AG04449 (cell line): Measurements from ENCODE around the gene INKA2.

Experiments used
- CTCF ChIA-PET: fragments of 350-600 bp; formaldehyde crosslinking; extraction: SDS; loops from one replicate; lab custom pipeline; 2021; ENCODE audit warnings: antibody characterized with exemption; lab: Yijun Ruan, JAX
- POLR2A ChIA-PET: fragments of 400-600, 350-600 bp; formaldehyde crosslinking; extraction: SDS; loops from one replicate; lab custom pipeline; 2020; ENCODE audit warnings: antibody characterized with exemption, inconsistent platforms; lab: Yijun Ruan, JAX
- DNase-seq: peaks from one replicate; pipeline ENCODE4 v3.0.0-alpha.2; 2010; ENCODE audit warnings: low read depth, low spot score
- H3K4me3 ChIP-seq: 2 replicates; pipeline ENCODE4 v1.5.1; 2011; ENCODE audit warnings: low read depth, mild to moderate bottlenecking, control low read depth, low read length
- TF ChIP-seq, protein P1 (sequence below): IDR thresholded peaks from one replicate; pipeline ENCODE4 v1.5.1; 2011; ENCODE audit warnings: mild to moderate bottlenecking, moderate library complexity, low read length, control low read depth, inconsistent platforms; ENCODE audit not compliant: insufficient read depth; ENCODE audit errors: missing control alignments

Gene INKA2

DNA sequence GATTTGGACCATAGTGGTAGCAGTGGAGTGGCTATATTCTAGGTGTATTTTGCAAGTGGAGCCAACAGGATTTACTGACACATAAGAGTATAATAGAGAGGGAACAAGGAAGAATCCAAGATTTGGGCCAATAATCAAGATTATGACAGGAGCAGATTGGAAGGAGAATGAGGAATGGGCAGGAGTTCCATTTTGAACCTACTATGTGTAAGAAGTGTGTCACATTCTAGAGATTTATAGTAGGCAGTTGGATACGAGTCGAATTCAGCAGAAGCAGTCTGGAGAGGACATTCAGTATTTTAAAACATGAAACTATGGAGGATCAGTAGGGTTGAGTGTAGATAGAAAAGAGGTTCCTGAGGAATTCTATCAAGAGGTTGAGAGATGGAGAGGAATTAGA is 21.7 kb downstream of the INKA2 start:
- TF ChIP-seq, protein P1, sequence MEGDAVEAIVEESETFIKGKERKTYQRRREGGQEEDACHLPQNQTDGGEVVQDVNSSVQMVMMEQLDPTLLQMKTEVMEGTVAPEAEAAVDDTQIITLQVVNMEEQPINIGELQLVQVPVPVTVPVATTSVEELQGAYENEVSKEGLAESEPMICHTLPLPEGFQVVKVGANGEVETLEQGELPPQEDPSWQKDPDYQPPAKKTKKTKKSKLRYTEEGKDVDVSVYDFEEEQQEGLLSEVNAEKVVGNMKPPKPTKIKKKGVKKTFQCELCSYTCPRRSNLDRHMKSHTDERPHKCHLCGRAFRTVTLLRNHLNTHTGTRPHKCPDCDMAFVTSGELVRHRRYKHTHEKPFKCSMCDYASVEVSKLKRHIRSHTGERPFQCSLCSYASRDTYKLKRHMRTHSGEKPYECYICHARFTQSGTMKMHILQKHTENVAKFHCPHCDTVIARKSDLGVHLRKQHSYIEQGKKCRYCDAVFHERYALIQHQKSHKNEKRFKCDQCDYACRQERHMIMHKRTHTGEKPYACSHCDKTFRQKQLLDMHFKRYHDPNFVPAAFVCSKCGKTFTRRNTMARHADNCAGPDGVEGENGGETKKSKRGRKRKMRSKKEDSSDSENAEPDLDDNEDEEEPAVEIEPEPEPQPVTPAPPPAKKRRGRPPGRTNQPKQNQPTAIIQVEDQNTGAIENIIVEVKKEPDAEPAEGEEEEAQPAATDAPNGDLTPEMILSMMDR = no peak
- no peak overlapping the region for H3K4me3 ChIP-seq
- CTCF ChIA-PET = interaction anchor here (5.5 to 13.4 kb wide), 5 partner anchors 11 to 238 kb away, joined by 45 to 314 read pairs (median 99); partner anchors contain the start of gene DDX20
- POLR2A ChIA-PET = no interaction called here
- no peak for DNase-seq

DNA sequence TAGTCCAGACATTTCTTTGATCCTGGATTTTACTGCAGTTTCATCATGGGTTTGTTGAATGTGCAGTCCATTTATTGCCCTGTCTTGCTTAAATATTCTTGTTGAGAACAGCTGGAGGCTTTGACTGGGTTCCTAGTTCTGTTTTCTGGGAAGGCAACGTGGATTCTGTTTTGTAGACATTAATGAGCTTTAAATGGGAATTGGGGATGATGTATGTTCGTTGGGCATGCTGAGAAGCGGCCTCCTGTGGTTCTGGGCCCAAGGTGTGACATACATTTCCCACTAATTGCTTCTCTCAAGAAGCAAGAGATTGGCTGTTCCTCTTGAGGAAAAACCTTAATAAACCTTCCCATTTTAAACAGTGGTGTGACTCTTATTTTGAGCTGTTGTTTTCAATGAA is 22.9 kb downstream of the INKA2 start:
- TF ChIP-seq, protein P1 = no peak
- no peak overlapping the region for H3K4me3 ChIP-seq
- ChIA-PET POLR2A (no interaction called here), CTCF (interaction anchor here (0.7 to 13.4 kb wide), 15 partner anchors 9 to 650 kb away, joined by 3 to 314 read pairs (median 31); partner anchors contain the start of genes DDX20 and INKA2)
- DNase-seq = no peak

DNA sequence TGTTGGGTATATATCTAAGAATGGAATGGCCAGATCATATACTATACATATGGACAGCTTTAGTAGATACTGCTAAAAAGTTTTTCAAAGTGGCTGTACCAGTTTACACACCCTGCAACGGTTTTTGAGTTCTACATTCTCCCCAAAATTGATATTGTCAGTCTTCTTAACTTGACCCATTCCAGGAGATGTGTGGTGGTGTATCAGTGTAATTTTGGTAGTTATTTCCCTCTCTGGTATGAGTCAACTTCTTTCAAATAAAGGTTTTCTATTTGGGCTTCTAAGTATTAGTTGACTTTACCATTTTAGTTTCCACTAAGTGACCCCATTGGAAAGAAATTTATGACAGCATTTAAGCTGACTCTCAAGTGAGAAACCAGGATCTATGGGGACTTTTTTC is 29.2 kb downstream of the INKA2 start:
- CTCF ChIA-PET = interaction anchor here (1.2 to 13.4 kb wide), 7 partner anchors 8 to 235 kb away, joined by 3 to 314 read pairs (median 99); partner anchors contain the start of genes DDX20 and INKA2
- no peak overlapping the region for H3K4me3 ChIP-seq
- POLR2A ChIA-PET = no interaction called here
- no peak for DNase-seq
- TF ChIP-seq, protein P1 = no peak

DNA sequence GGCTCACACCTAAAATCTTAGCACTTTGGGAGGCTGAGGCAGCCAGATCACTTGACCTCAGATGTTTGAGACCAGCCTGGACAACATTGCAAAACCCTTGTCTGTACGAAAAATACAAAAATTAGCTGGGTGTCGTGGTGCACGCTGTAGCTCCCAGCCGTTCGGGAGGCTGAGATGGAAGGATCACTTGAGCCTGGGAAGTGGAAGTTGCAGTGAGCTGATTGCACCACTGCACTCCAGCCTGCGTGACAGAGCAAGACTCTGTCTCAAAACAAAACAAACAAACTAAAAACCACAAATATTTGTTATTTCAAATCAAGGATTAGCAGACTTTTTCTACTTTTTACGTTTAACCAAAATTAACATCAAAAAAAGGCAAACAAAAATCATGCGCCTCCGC is 31.3 kb downstream of the INKA2 start:
- POLR2A ChIA-PET = no interaction called here
- TF ChIP-seq, protein P1 = no peak
- H3K4me3 ChIP-seq = no peak overlapping the region
- DNase-seq = no peak
- CTCF ChIA-PET = interaction anchor here (0.9 to 1.4 kb wide), 4 partner anchors 8 to 200 kb away, joined by 3 to 5 read pairs (median 4); no protein-coding TSS in a partner anchor

DNA sequence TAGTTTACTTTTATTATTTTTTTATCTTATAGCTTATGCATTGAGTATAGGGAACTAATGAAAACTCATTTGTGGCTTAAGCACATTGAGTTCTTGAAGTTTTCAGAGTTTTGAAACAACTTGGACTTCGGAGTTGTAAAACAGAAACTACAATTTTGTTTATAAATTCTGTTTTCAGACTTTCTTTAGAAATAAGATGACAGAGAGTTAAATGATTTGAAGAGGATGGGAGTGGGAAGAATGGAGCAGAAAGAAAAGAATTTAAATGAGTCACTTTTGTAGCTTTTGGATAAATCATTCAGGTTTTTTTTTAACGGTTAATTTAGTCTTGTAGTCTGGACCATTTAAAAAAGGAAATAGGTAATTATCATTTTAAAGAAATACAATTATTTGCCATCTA is 32.3 kb downstream of the INKA2 start:
- no peak overlapping the region for H3K4me3 ChIP-seq
- POLR2A ChIA-PET = no interaction called here
- TF ChIP-seq, protein P1 = no peak
- CTCF ChIA-PET = interaction anchor here (0.7 to 1.4 kb wide), 7 partner anchors 9 to 225 kb away, joined by 3 to 6 read pairs (median 4); no protein-coding TSS in a partner anchor
- no peak for DNase-seq

DNA sequence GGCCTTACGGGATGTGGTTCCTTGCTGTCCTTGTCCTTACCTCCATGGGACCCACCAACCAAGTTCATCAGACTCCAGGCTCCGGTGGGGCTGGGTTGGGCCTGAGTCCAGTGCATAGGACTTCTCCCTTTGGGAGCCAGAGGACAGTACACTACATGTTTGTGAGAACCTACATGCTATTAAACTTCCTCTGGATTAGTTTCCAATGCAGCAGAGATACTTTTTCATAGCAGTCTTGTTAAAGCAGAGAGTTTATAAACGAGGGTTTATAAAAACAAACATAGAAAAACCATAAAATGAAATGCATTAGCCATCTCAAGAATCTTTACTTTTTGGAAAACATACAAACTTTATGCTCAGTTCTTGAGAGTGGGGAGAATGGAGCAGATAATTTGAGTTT is 33.4 kb downstream of the INKA2 start:
- TF ChIP-seq, protein P1 = no peak
- ChIA-PET CTCF (interaction anchor here (1.0 to 9.5 kb wide), 5 partner anchors 7 to 224 kb away, joined by 3 to 99 read pairs (median 7); partner anchors contain the start of gene DDX20), POLR2A (no interaction called here)
- DNase-seq = no peak
- H3K4me3 ChIP-seq = no peak overlapping the region
